SK-N-SH (cell line): ENCODE data around the gene PEX13. TPM values are rescaled to one million over a fixed set of nuclear protein-coding genes. Genes with fewer than 3 reads are reported as not detected.

Experiments used
- CTCF ChIA-PET: fragments of 300-600, 350-600 bp; formaldehyde crosslinking; extraction: SDS; loops from one replicate; lab custom pipeline; 2021; lab: Yijun Ruan, JAX
- POLR2A ChIA-PET: fragments of 350-600 bp; sonication (Branson Sonifier 250); formaldehyde crosslinking; extraction: SDS; loops from one replicate; lab custom pipeline; 2020; ENCODE audit warnings: antibody characterized with exemption, inconsistent platforms; lab: Yijun Ruan, JAX
- DNase-seq: peaks from one replicate; pipeline ENCODE4 v3.0.0; 2012
- H2AFZ ChIP-seq: fragments of 200-600 bp; sonication (generic); 2 replicates; pipeline ENCODE4 v1.8.1; 2016; ENCODE audit warnings: antibody characterized with exemption, mild to moderate bottlenecking, low read depth
- H3F3A ChIP-seq: fragments of 200-600 bp; sonication (generic); replicated peaks from 2 replicates; pipeline ENCODE3; 2016; ENCODE audit warnings: antibody characterized with exemption, mild to moderate bottlenecking; ENCODE audit not compliant: insufficient read depth
- H3K27ac ChIP-seq, 2 experiments: fragments of 200-500 bp in 1 of 2; fragments of 200-600 bp in 1 of 2; sonication (Bioruptor generic) in 1 of 2; sonication (generic), shearing (Covaris generic) in 1 of 2; 2 replicates each; pipeline versions ENCODE4 v1.5.1 to v1.6.1; 2014 to 2016; ENCODE audit warnings: low read depth in 2 of 2, inconsistent platforms in 1 of 2, low read length in 1 of 2, mild to moderate bottlenecking in 1 of 2, mixed read lengths in 1 of 2
- H3K27me3 ChIP-seq: fragments of 200-600 bp; sonication (generic), shearing (Covaris generic); 2 replicates; pipeline ENCODE4 v1.6.1; 2016; ENCODE audit warnings: mixed run types; ENCODE audit not compliant: insufficient read depth
- H3K36me3 ChIP-seq, 2 experiments: fragments of 200-500 bp in 1 of 2; fragments of 200-600 bp in 1 of 2; sonication (Bioruptor generic) in 1 of 2; sonication (generic) in 1 of 2; replicated peaks in 1 of 2; 2 replicates each; pipeline versions ENCODE3 to v1.5.1; 2014 to 2016; ENCODE audit warnings: low read length in 1 of 2, mild to moderate bottlenecking in 1 of 2; ENCODE audit not compliant: insufficient read depth in 2 of 2, control insufficient read depth in 1 of 2
- H3K4me1 ChIP-seq, 2 experiments: fragments of 200-500 bp in 1 of 2; fragments of 200-600 bp in 1 of 2; sonication (Bioruptor generic) in 1 of 2; sonication (generic), shearing (Covaris generic) in 1 of 2; 2 replicates each; pipeline versions ENCODE4 v1.5.1 to v1.6.1; 2014 to 2016; ENCODE audit warnings: low read depth in 1 of 2, low read length in 1 of 2, mixed run types in 1 of 2; ENCODE audit not compliant: insufficient read depth in 2 of 2, control insufficient read depth in 1 of 2
- H3K4me2 ChIP-seq: fragments of 200-600 bp; sonication (generic), shearing (Covaris generic); 2 replicates; pipeline ENCODE4 v1.6.1; 2017; ENCODE audit warnings: mixed run types
- H3K4me3 ChIP-seq, 2 experiments: fragments of 200-500 bp in 1 of 2; fragments of 200-600 bp in 1 of 2; sonication (Bioruptor generic) in 1 of 2; sonication (generic), shearing (Covaris generic) in 1 of 2; 2 replicates each; pipeline versions ENCODE4 v1.5.1 to v1.8.1; 2014 to 2016; ENCODE audit warnings: low read depth in 2 of 2, inconsistent platforms in 1 of 2, low read length in 1 of 2, mild to moderate bottlenecking in 1 of 2, mixed read lengths in 1 of 2, moderate library complexity in 1 of 2
- H3K79me2 ChIP-seq: fragments of 200-600 bp; sonication (generic); 2 replicates; pipeline ENCODE4 v1.8.1; 2017; ENCODE audit warnings: mild to moderate bottlenecking; ENCODE audit not compliant: insufficient read depth
- H3K9ac ChIP-seq: fragments of 200-600 bp; sonication (generic); 2 replicates; pipeline ENCODE4 v1.6.1; 2017; ENCODE audit warnings: mixed run types
- H3K9me2 ChIP-seq: fragments of 200-600 bp; sonication (generic); 2 replicates; pipeline ENCODE4 v1.6.1; 2017; ENCODE audit warnings: mixed run types
- H3K9me3 ChIP-seq: fragments of 200-600 bp; sonication (generic); 2 replicates; pipeline ENCODE4 v1.6.1; 2017; ENCODE audit warnings: mixed run types, mild to moderate bottlenecking, moderate library complexity
- H4K20me1 ChIP-seq: fragments of 200-600 bp; sonication (generic); 2 replicates; pipeline ENCODE4 v1.6.1; 2017; ENCODE audit warnings: mild to moderate bottlenecking, mixed run types; ENCODE audit not compliant: insufficient read depth
- CHD2 ChIP-seq: fragments of 150-350 bp; IDR thresholded peaks from 2 replicates; pipeline ENCODE4 v1.6.1; 2018; ENCODE audit warnings: low read length; ENCODE audit not compliant: partially characterized antibody
- EP300 ChIP-seq, 2 experiments: IDR thresholded peaks; 2 replicates each; pipeline versions ENCODE4 v1.4.0 to v1.6.1; 2012; ENCODE audit warnings: borderline replicate concordance in 1 of 2, low read depth in 1 of 2, low read length in 1 of 2
- EZH2phosphoT487 ChIP-seq: fragments of 200-600 bp; sonication (generic); IDR thresholded peaks from 2 replicates; pipeline ENCODE4 v1.6.1; 2017; ENCODE audit warnings: low read depth, mixed run types, mild to moderate bottlenecking, antibody characterized with exemption, moderate library complexity, borderline replicate concordance
- FOXJ3 ChIP-seq: sonication (generic); formaldehyde crosslinking; IDR thresholded peaks from 2 replicates; pipeline ENCODE4 v1.5.1; 2020; ENCODE audit warnings: mild to moderate bottlenecking, missing genetic modification reagents
- FOXM1 ChIP-seq: IDR thresholded peaks from 2 replicates; pipeline ENCODE4 v1.4.0; 2012; ENCODE audit warnings: low read depth, mild to moderate bottlenecking
- MAX ChIP-seq: IDR thresholded peaks from 2 replicates; pipeline ENCODE4 v1.4.0; 2012; ENCODE audit warnings: low read depth
- POLR2AphosphoS5 ChIP-seq: IDR thresholded peaks from 2 replicates; pipeline ENCODE4 v1.6.1; 2012; ENCODE audit warnings: low read depth, low read length
- SMC3 ChIP-seq: IDR thresholded peaks from 2 replicates; pipeline ENCODE4 v1.6.1; 2012; ENCODE audit warnings: low read depth, low read length, improper control_type of control experiment
- TAF1 ChIP-seq: IDR thresholded peaks from 2 replicates; pipeline ENCODE4 v1.6.1; 2012; ENCODE audit warnings: low read depth, mild to moderate bottlenecking, low read length, moderate library complexity, borderline replicate concordance
- USF2 ChIP-seq: fragments of 150-350 bp; IDR thresholded peaks from 2 replicates; pipeline ENCODE4 v1.6.1; 2017; ENCODE audit warnings: antibody characterized with exemption, low read length, low read depth, borderline replicate concordance
- YY1 ChIP-seq: IDR thresholded peaks from 2 replicates; pipeline ENCODE4 v1.4.0; 2012; ENCODE audit warnings: low read depth, mild to moderate bottlenecking
- WGBS: methylation state at CpG from one replicate; pipeline ENCODE4 v1.1.6; 2017; ENCODE audit warnings: low lambda C conversion rate; 5-methylcytosine and 5-hydroxymethylcytosine counted together
- polyA plus RNA-seq, 3 experiments: library from polyadenylated mRNA; depleted of rRNA; stranded (reverse); fragments of >200 nt; gene quantifications; 2 replicates each; pipeline ENCODE4 v1.2.3, GENCODE V29; 2012
- TF ChIP-seq, protein P1 (sequence below): IDR thresholded peaks from 2 replicates; pipeline ENCODE4; 2012
- TF ChIP-seq, protein P2 (sequence below): IDR thresholded peaks from 2 replicates; pipeline ENCODE4 v1.4.0; 2012; ENCODE audit warnings: low read depth, borderline replicate concordance

PEX13 gene
- polyA plus RNA-seq, 1 of the 3 experiments (the other 2 are of a cell fraction): 10.3 TPM

- no peaks in the 10 kb centered on the region for H3K27me3 ChIP-seq
- DNase-seq: no peak
- TF ChIP-seq SMC3 (no peak), FOXJ3 (CRISPR knock-in tag) (no peak), EP300 (IDR thresholded peaks at IDR 0.05; ENCODE audit: borderline replicate concordance in 1 of 2, low read depth in 1 of 2, low read length in 1 of 2) (no peak), CHD2 (no peak), MAX (no peak)
- no peak overlapping the region for H3K4me3 ChIP-seq
- H3K36me3 ChIP-seq: no peaks in the 10 kb centered on the region
- H3K79me2 ChIP-seq: no peaks in the 10 kb centered on the region
- H3K27ac ChIP-seq: no peak overlapping the region
- CTCF ChIA-PET: interaction anchor here (1.2 kb wide), 1 partner anchor 269 kb away, joined by 3 read pairs; no protein-coding TSS in a partner anchor
- no peak overlapping the region for H3K9ac ChIP-seq
- no peaks in the 10 kb centered on the region for H3F3A ChIP-seq
- no peaks in the 10 kb centered on the region; a peak in 1 of 4 replicates for H3K4me1 ChIP-seq
- no peak overlapping the region for H3K4me2 ChIP-seq
- no peaks in the 10 kb centered on the region for H3K9me3 ChIP-seq
- H4K20me1 ChIP-seq: no peaks in the 10 kb centered on the region
- H3K9me2 ChIP-seq: no peaks in the 10 kb centered on the region
- WGBS: 95% methylated on average over 3 of the region's 3 CpGs
- no peak overlapping the region for H2AFZ ChIP-seq
- POLR2A ChIA-PET: no interaction called here
Observed at GRCh38 chr2:60976256-60976850, 41.2 kb upstream of the PEX13 start.

DNA sequence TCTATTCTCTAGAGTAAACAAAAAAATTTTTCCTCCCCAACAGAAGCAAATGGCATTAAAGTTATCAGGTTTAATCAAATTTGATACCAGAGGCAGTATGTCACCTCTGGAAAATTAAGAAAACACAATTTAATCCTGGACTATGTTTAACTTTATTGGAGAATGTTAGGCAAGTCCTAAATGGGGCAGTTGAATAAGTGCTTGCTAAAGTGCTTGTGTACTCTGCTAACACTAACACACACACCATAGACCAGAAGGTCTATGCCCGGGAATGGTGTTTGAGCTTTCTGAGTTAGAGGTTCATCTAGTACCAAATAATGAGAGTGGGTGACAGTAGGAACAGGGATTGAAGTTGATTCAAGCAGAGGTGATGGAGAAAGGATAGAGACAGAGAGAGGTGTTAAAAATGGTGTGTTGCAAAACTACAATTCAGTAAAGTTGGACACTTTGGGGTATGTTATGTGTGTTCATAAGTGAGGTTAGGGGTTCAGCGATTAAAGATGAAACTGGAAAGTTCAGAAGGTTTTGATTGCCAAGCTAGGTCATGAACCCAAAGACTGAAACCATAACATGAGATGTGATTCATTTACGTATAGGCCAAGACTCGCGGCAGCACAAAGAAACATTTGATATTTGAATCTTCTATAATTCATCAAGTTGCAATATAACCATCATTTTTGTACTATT is 40.5 kb upstream of the PEX13 start:
- TF ChIP-seq TAF1: no peak
- TF ChIP-seq EP300 (IDR thresholded peaks at IDR 0.05; ENCODE audit: borderline replicate concordance in 1 of 2, low read depth in 1 of 2, low read length in 1 of 2): no peak
- TF ChIP-seq FOXM1: no peak
- TF ChIP-seq CHD2: no peak
- TF ChIP-seq MAX: no peak
- no peak for TF ChIP-seq YY1
- TF ChIP-seq USF2: no peak
- TF ChIP-seq, protein P1, sequence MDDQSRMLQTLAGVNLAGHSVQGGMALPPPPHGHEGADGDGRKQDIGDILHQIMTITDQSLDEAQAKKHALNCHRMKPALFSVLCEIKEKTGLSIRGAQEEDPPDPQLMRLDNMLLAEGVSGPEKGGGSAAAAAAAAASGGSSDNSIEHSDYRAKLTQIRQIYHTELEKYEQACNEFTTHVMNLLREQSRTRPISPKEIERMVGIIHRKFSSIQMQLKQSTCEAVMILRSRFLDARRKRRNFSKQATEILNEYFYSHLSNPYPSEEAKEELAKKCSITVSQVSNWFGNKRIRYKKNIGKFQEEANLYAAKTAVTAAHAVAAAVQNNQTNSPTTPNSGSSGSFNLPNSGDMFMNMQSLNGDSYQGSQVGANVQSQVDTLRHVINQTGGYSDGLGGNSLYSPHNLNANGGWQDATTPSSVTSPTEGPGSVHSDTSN: no peak
- TF ChIP-seq, protein P2, sequence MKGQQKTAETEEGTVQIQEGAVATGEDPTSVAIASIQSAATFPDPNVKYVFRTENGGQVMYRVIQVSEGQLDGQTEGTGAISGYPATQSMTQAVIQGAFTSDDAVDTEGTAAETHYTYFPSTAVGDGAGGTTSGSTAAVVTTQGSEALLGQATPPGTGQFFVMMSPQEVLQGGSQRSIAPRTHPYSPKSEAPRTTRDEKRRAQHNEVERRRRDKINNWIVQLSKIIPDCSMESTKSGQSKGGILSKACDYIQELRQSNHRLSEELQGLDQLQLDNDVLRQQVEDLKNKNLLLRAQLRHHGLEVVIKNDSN: no peak
- TF ChIP-seq POLR2AphosphoS5: no peak
- no peak for TF ChIP-seq EZH2phosphoT487
- TF ChIP-seq, all 33 proteins: peak for 0
- no peaks in the 10 kb centered on the region for H3K36me3 ChIP-seq
- H3K79me2 ChIP-seq: no peaks in the 10 kb centered on the region
- no peaks in the 10 kb centered on the region for H3F3A ChIP-seq
- no peak for DNase-seq
- H2AFZ ChIP-seq: no peak overlapping the region
- no peaks in the 10 kb centered on the region for H3K9me2 ChIP-seq
- H3K9ac ChIP-seq: no peak overlapping the region
- CTCF ChIA-PET: interaction anchor here (2.2 kb wide), 1 partner anchor 22 kb away, joined by 8 read pairs; no protein-coding TSS in a partner anchor
- no peak overlapping the region for H3K27ac ChIP-seq
- no peak overlapping the region for H3K4me2 ChIP-seq
- POLR2A ChIA-PET: no interaction called here
- no peaks in the 10 kb centered on the region for H3K9me3 ChIP-seq
- no peaks in the 10 kb centered on the region; a peak in 1 of 4 replicates for H3K4me1 ChIP-seq
- H4K20me1 ChIP-seq: no peaks in the 10 kb centered on the region
- no peaks in the 10 kb centered on the region for H3K27me3 ChIP-seq
- 71% methylated on average over 5 of the region's 5 CpGs for WGBS
- H3K4me3 ChIP-seq: no peak overlapping the region
